Measurements from ENCODE around the gene VSTM4.

The VSTM4 gene

GRCh38 chr10:49141541-49142332, 26.4 kb upstream of the VSTM4 start:
- DNase-seq: no peak

- no peak for DNase-seq
Observed at GRCh38 chr10:49140304-49141177, 25.2 kb upstream of the VSTM4 start.

GRCh38 chr10:49139846-49140195, 24.5 kb upstream of the VSTM4 start:
- DNase-seq: peak; percentile 57

GRCh38 chr10:49139028-49139845, 23.9 kb upstream of the VSTM4 start:
- DNase-seq: no peak

- DNase-seq: no peak
Observed at GRCh38 chr10:49138361-49138891, 23.1 kb upstream of the VSTM4 start.

- DNase-seq: no peak
Observed at GRCh38 chr10:49136525-49136924, 21.2 kb upstream of the VSTM4 start.

GRCh38 chr10:49135575-49136313, 20.4 kb upstream of the VSTM4 start:
- DNase-seq: no peak

GRCh38 chr10:49134327-49134726, 19.0 kb upstream of the VSTM4 start:
- DNase-seq: no peak

- DNase-seq: no peak
Observed at GRCh38 chr10:49133706-49134248, 18.5 kb upstream of the VSTM4 start, which contains the start of gene FAM170B. FAM170B (minus strand) TSS chr10:49134021; CDS start chr10:49133918, 103 bp downstream.

GRCh38 chr10:49132362-49132737, 17.0 kb upstream of the VSTM4 start:
- no peak for DNase-seq

GRCh38 chr10:49131507-49132361, 16.4 kb upstream of the VSTM4 start:
- no peak for DNase-seq

GRCh38 chr10:49129376-49129775, 14.1 kb upstream of the VSTM4 start:
- no peak for DNase-seq

- DNase-seq: no peak
Observed at GRCh38 chr10:49128854-49129253, 13.5 kb upstream of the VSTM4 start.

- DNase-seq: no peak
Observed at GRCh38 chr10:49123981-49124950, 8.9 kb upstream of the VSTM4 start.

GRCh38 chr10:49120911-49121310, 5.6 kb upstream of the VSTM4 start:
- DNase-seq: no peak

GRCh38 chr10:49119746-49120145, 4.4 kb upstream of the VSTM4 start:
- DNase-seq: no peak

GRCh38 chr10:49118430-49119074, 3.2 kb upstream of the VSTM4 start:
- no peak for DNase-seq

- DNase-seq: no peak
Observed at GRCh38 chr10:49117376-49118070, 2.2 kb upstream of the VSTM4 start.
